A549 (cell line): ENCODE measurements around the gene VANGL1. TPM values are rescaled to one million over a fixed set of nuclear protein-coding genes. Genes with fewer than 3 reads are reported as not detected.

Experiments
- ATAC-seq, 2 experiments: fragments of 200-7000 bp in 1 of 2; fragments of >200 bp in 1 of 2; cut with Nextera tagmentation in 1 of 2; cut with Tn5 transposase in 1 of 2; 3 replicates each; pipeline versions ENCODE4 v1.8.0 to v1.9.1; 2018 to 2020; ENCODE audit warnings: mild to moderate bottlenecking in 1 of 2, moderate library complexity in 1 of 2
- CTCF ChIA-PET: fragments of 300-600 bp; sonication (Branson Sonifier 250); formaldehyde crosslinking; extraction: SDS; loops from one replicate; lab custom pipeline; 2021; ENCODE audit warnings: antibody characterized with exemption, inconsistent platforms; lab: Yijun Ruan, JAX
- POLR2A ChIA-PET: fragments of 350-600 bp; formaldehyde crosslinking; extraction: SDS; loops from one replicate; lab custom pipeline; 2021; ENCODE audit warnings: antibody characterized with exemption, inconsistent platforms; lab: Yijun Ruan, JAX
- DNase-seq, 2 experiments: peaks; one replicate each; pipeline versions ENCODE4 v3.0.0 to v3.0.0-alpha.2; 2011 to 2016; ENCODE audit warnings: low read depth in 1 of 2, low spot score in 1 of 2
- FAIRE-seq: peaks from 2 replicates; lab custom pipeline; 2011; peaks lifted over from hg19 to GRCh38; lab: Jason Lieb, UNC
- H3K27ac ChIP-seq, 2 experiments: fragments of >200 bp; sonication (Bioruptor Twin); formaldehyde crosslinking; 3 replicates each; pipeline ENCODE4 v1.5.1; 2016 to 2017
- H3K4me1 ChIP-seq: fragments of >200 bp; sonication (Bioruptor Twin); formaldehyde crosslinking; 3 replicates; pipeline ENCODE4 v1.6.1; 2016
- H3K4me2 ChIP-seq: fragments of >200 bp; sonication (Bioruptor Twin); formaldehyde crosslinking; 3 replicates; pipeline ENCODE4 v1.6.1; 2016
- H3K4me3 ChIP-seq: fragments of >200 bp; sonication (Bioruptor Twin); formaldehyde crosslinking; 3 replicates; pipeline ENCODE4 v1.5.1; 2016
- H3K9me3 ChIP-seq: fragments of >200 bp; sonication (Bioruptor Twin); formaldehyde crosslinking; 3 replicates; pipeline ENCODE4 v1.6.1; 2016
- BHLHE40 ChIP-seq: IDR thresholded peaks from 2 replicates; pipeline ENCODE4 v1.6.1; 2012; ENCODE audit warnings: low read depth, low read length, inconsistent platforms
- CBX8 ChIP-seq: fragments of 200-600 bp; sonication (generic); IDR thresholded peaks from 2 replicates; pipeline ENCODE4 v1.6.1; 2016
- CEBPB ChIP-seq, 2 experiments: fragments of >200 bp in 1 of 2; sonication (Bioruptor Twin) in 1 of 2; formaldehyde crosslinking in 1 of 2; IDR thresholded peaks; 2 replicates each; pipeline ENCODE4 v1.6.1; 2012 to 2016
- CHD2 ChIP-seq: fragments of 150-350 bp; IDR thresholded peaks from 2 replicates; pipeline ENCODE4 v1.6.1; 2014; ENCODE audit warnings: low read length; ENCODE audit not compliant: partially characterized antibody
- EHF ChIP-seq: fragments of 250-450 bp; sonication (Bioruptor Pico); IDR thresholded peaks from 2 replicates; pipeline ENCODE4 v1.5.0; 2020; ENCODE audit warnings: mild to moderate bottlenecking
- ELK1 ChIP-seq: fragments of 150-350 bp; IDR thresholded peaks from 2 replicates; pipeline ENCODE4 v1.6.1; 2014; ENCODE audit warnings: low read depth, mild to moderate bottlenecking, low read length
- EP300 ChIP-seq, 2 experiments: fragments of >200 bp; sonication (Bioruptor Twin); formaldehyde crosslinking; IDR thresholded peaks; 2 replicates in 1 of 2; 3 replicates in 1 of 2; pipeline ENCODE4 v1.6.1; 2016 to 2017
- FOXS1 ChIP-seq: fragments of 250-450 bp; sonication (Bioruptor Pico); IDR thresholded peaks from 2 replicates; pipeline ENCODE4 v1.5.0; 2020; ENCODE audit warnings: mild to moderate bottlenecking, moderate library complexity
- HDAC2 ChIP-seq: fragments of 200-600 bp; sonication (generic); IDR thresholded peaks from 2 replicates; pipeline ENCODE4 v1.6.1; 2016
- HES2 ChIP-seq: fragments of >200 bp; sonication (Bioruptor Twin); formaldehyde crosslinking; IDR thresholded peaks from 2 replicates; pipeline ENCODE4 v1.6.1; 2016
- HEYL ChIP-seq: fragments of 250-450 bp; sonication (Bioruptor Pico); IDR thresholded peaks from 2 replicates; pipeline ENCODE4 v1.8.0; 2021; ENCODE audit warnings: mild to moderate bottlenecking, moderate library complexity
- KDM5A ChIP-seq: fragments of 200-600 bp; sonication (generic); IDR thresholded peaks from 2 replicates; pipeline ENCODE4 v1.6.1; 2016; ENCODE audit warnings: antibody characterized with exemption, mild to moderate bottlenecking
- MAZ ChIP-seq: fragments of 150-350 bp; IDR thresholded peaks from 2 replicates; pipeline ENCODE4 v1.6.1; 2014; ENCODE audit warnings: antibody characterized with exemption, low read depth, low read length, borderline replicate concordance
- MYC ChIP-seq: IDR thresholded peaks from 2 replicates; pipeline ENCODE4 v1.6.1; 2012; ENCODE audit warnings: mild to moderate bottlenecking, inconsistent platforms, low read length, improper control_type of control experiment, borderline replicate concordance
- NR3C1 ChIP-seq: fragments of >200 bp; sonication (Bioruptor Twin); formaldehyde crosslinking; IDR thresholded peaks from 3 replicates; pipeline ENCODE4 v1.6.1; 2017
- PHF8 ChIP-seq: fragments of 200-600 bp; sonication (generic); IDR thresholded peaks from 2 replicates; pipeline ENCODE4 v1.6.1; 2016; ENCODE audit warnings: low read depth, mild to moderate bottlenecking, antibody characterized with exemption, moderate library complexity, borderline replicate concordance
- POLR2A ChIP-seq: IDR thresholded peaks from 2 replicates; pipeline ENCODE4 v1.6.1; 2012; ENCODE audit warnings: mild to moderate bottlenecking, low read length
- POLR2AphosphoS2 ChIP-seq: conservative IDR thresholded peaks from 2 replicates; pipeline ENCODE4 v1.6.1; 2012; ENCODE audit warnings: low read length, improper control_type of control experiment, inconsistent platforms
- RARB ChIP-seq: fragments of 250-450 bp; sonication (Bioruptor Pico); IDR thresholded peaks from 2 replicates; pipeline ENCODE4 v1.8.0; 2021; ENCODE audit warnings: mild to moderate bottlenecking, moderate library complexity
- RCOR1 ChIP-seq: fragments of 150-350 bp; IDR thresholded peaks from 2 replicates; pipeline ENCODE4 v1.6.1; 2014; ENCODE audit warnings: antibody characterized with exemption, low read length, low read depth
- RFX5 ChIP-seq: fragments of 450-650 bp; IDR thresholded peaks from 2 replicates; pipeline ENCODE4 v1.7.1; 2014; ENCODE audit warnings: antibody characterized with exemption, mild to moderate bottlenecking, moderate library complexity
- SREBF2 ChIP-seq: fragments of 450-650 bp; IDR thresholded peaks from 2 replicates; pipeline ENCODE4 v1.6.1; 2014; ENCODE audit warnings: mild to moderate bottlenecking, moderate library complexity
- TP53 ChIP-seq: fragments of 250-450 bp; sonication (Bioruptor Pico); IDR thresholded peaks from 2 replicates; pipeline ENCODE4 v1.5.0; 2021; ENCODE audit warnings: mild to moderate bottlenecking, moderate library complexity
- USF2 ChIP-seq: fragments of 450-650 bp; IDR thresholded peaks from 2 replicates; pipeline ENCODE4 v1.6.1; 2014; ENCODE audit warnings: antibody characterized with exemption
- WGBS: methylation state at CpG from one replicate; pipeline ENCODE4 v1.1.6; 2017; ENCODE audit errors: missing lambda C conversion rate; 5-methylcytosine and 5-hydroxymethylcytosine counted together
- polyA plus RNA-seq, 4 experiments: library from polyadenylated mRNA; depleted of rRNA in 3 of 4; stranded (reverse); fragments of >200 nt; fragmentation: RNase III in 1 of 4; extraction: RNeasy Plus Mini Kit Qiagen cat#74134 plus additional on column Dnase treatment in 1 of 4; gene quantifications; 2 replicates in 3 of 4; 3 replicates in 1 of 4; pipeline ENCODE4 v1.2.3, GENCODE V29; 2011 to 2017
- TF ChIP-seq, protein P1 (sequence below): IDR thresholded peaks from 2 replicates; pipeline ENCODE4 v1.6.1; 2012
- TF ChIP-seq, protein P2 (sequence below): IDR thresholded peaks from 2 replicates; pipeline ENCODE4 v1.6.1; 2012
- TF ChIP-seq, protein P3 (sequence below): fragments of 200-600 bp; sonication (generic); IDR thresholded peaks from 2 replicates; pipeline ENCODE4 v1.6.1; 2016; ENCODE audit warnings: antibody characterized with exemption, mild to moderate bottlenecking, moderate library complexity

Gene VANGL1
- polyA plus RNA-seq, 2 of the 4 experiments (the other 2 are of a cell fraction), result 11.0 to 11.5 TPM

- ATAC-seq, result no peak
- no peak for DNase-seq
- TF ChIP-seq CHD2 (no peak), MYC (no peak), MAZ (no peak), EHF (no peak), USF2 (no peak), HEYL (CRISPR knock-in tag) (no peak), RCOR1 (no peak), CBX8 (no peak), FOXS1 (CRISPR knock-in tag) (no peak), EP300 (IDR thresholded peaks at IDR 0.05) (no peak), SREBF2 (no peak), TP53 (CRISPR knock-in tag) (no peak), RARB (CRISPR knock-in tag) (no peak), KDM5A (no peak)
- TF ChIP-seq, protein P1, sequence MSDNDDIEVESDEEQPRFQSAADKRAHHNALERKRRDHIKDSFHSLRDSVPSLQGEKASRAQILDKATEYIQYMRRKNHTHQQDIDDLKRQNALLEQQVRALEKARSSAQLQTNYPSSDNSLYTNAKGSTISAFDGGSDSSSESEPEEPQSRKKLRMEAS, result no peak
- FAIRE-seq, result no peak
- Histone ChIP-seq H3K4me2 (no peak overlapping the region), H3K4me1 (no peaks in the 10 kb centered on the region), H3K9me3 (no peaks in the 10 kb centered on the region), H3K27ac (no peak overlapping the region), H3K4me3 (no peak overlapping the region)
- ChIA-PET POLR2A (no interaction called here), CTCF (interaction anchor here (1.1 kb wide), 1 partner anchor 46 kb away, joined by 4 read pairs; no protein-coding TSS in a partner anchor)
- WGBS, result no CpG with 5 or more reads among the region's 1 CpG
Measured at GRCh38 chr1:115661157-115661556, 19.4 kb downstream of the VANGL1 start.

DNA sequence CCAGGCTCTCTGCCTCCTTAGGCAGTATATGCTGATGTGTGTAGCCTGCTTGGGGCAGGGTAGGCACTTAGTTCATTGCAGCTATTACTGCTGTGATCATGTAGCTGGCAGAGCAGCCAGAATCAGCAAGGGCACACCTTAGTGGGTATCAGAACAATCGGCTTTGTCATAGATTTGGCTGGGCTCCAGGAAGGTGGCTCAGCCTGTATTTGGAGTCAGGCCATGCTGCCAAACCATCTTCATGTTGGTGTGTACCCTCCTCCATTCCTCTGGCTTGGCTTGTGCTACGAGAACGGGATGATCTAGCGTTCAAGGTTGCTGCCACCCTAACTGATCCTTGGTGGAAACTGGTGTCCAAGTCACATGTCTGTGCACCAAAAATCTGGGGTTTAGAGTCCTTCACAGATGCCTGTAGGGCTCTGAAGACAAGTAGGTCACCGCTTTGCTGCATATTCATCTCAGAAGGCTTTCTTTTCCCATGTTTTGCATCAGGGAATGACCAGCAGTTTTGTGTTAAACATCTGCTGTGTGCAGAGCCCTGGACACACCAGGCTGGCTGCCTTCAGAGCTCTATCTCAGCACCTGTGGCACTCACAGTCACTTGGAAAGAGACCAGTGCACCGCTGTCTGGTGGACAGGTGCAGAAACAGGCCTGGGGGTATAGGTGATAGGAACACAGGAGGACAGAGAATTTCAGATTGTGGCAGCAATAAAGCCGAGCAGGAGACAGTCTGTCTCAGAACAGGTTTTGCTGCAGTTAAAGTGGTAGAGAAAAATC is 23.7 kb downstream of the VANGL1 start:
- TF ChIP-seq ELK1, result no peak
- TF ChIP-seq, protein P2, sequence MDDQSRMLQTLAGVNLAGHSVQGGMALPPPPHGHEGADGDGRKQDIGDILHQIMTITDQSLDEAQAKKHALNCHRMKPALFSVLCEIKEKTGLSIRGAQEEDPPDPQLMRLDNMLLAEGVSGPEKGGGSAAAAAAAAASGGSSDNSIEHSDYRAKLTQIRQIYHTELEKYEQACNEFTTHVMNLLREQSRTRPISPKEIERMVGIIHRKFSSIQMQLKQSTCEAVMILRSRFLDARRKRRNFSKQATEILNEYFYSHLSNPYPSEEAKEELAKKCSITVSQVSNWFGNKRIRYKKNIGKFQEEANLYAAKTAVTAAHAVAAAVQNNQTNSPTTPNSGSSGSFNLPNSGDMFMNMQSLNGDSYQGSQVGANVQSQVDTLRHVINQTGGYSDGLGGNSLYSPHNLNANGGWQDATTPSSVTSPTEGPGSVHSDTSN, result no peak
- Histone ChIP-seq H3K4me2 (no peak overlapping the region), H3K9me3 (0 out of 3 replicates have a peak, but pooled peaks cover 8% of the 10 kb centered on the region), H3K27ac (no peak overlapping the region), H3K4me1 (peaks cover 17% of the 10 kb centered on the region), H3K4me3 (no peak overlapping the region)
- FAIRE-seq (no peak), DNase-seq (no peak), ATAC-seq (no peak)
- ChIA-PET CTCF (no interaction called here), POLR2A (no interaction called here)
- WGBS, result 84% methylated on average over 4 of the region's 7 CpGs

- WGBS, result 56% methylated on average over 3 of the region's 6 CpGs
- FAIRE-seq (no peak), DNase-seq (no peak), ATAC-seq (no peak)
- Histone ChIP-seq H3K9me3 (0 out of 3 replicates have a peak, but pooled peaks cover 8% of the 10 kb centered on the region), H3K4me2 (no peak overlapping the region), H3K4me1 (peaks cover 24% of the 10 kb centered on the region), H3K27ac (no peak overlapping the region), H3K4me3 (no peak overlapping the region)
- ChIA-PET POLR2A (no interaction called here), CTCF (no interaction called here)
- TF ChIP-seq EP300 (IDR thresholded peaks at IDR 0.05) (no peak), POLR2AphosphoS2 (no peak), HDAC2 (no peak), RARB (CRISPR knock-in tag) (no peak), BHLHE40 (no peak), RFX5 (no peak), PHF8 (no peak), NR3C1 (no peak), USF2 (no peak), POLR2A (no peak), CEBPB (IDR thresholded peaks at IDR 0.05) (no peak), KDM5A (no peak), HES2 (no peak)
- TF ChIP-seq, protein P3, sequence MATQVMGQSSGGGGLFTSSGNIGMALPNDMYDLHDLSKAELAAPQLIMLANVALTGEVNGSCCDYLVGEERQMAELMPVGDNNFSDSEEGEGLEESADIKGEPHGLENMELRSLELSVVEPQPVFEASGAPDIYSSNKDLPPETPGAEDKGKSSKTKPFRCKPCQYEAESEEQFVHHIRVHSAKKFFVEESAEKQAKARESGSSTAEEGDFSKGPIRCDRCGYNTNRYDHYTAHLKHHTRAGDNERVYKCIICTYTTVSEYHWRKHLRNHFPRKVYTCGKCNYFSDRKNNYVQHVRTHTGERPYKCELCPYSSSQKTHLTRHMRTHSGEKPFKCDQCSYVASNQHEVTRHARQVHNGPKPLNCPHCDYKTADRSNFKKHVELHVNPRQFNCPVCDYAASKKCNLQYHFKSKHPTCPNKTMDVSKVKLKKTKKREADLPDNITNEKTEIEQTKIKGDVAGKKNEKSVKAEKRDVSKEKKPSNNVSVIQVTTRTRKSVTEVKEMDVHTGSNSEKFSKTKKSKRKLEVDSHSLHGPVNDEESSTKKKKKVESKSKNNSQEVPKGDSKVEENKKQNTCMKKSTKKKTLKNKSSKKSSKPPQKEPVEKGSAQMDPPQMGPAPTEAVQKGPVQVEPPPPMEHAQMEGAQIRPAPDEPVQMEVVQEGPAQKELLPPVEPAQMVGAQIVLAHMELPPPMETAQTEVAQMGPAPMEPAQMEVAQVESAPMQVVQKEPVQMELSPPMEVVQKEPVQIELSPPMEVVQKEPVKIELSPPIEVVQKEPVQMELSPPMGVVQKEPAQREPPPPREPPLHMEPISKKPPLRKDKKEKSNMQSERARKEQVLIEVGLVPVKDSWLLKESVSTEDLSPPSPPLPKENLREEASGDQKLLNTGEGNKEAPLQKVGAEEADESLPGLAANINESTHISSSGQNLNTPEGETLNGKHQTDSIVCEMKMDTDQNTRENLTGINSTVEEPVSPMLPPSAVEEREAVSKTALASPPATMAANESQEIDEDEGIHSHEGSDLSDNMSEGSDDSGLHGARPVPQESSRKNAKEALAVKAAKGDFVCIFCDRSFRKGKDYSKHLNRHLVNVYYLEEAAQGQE, result no peak
Measured at GRCh38 chr1:115666206-115666605, 24.4 kb downstream of the VANGL1 start.
